Effector memory CD8-positive, alpha-beta T cell (primary cell): Measurements from ENCODE around the gene IFIT1B.

Experiments used
- ATAC-seq: fragments of 150-1000 bp; cut with Tn5 transposase; replicated peaks from 2 replicates; pipeline ENCODE4 v1.10.0; 2021; ENCODE audit warnings: mild to moderate bottlenecking, moderate library complexity
- DNase-seq, 3 experiments: peaks; one replicate each; pipeline ENCODE4 v3.0.0; 2021
- H3K27ac Mint-ChIP-seq, 2 donors: one replicate each; pipeline ENCODE4 v1.8.0; 2022; ENCODE audit warnings: mild to moderate bottlenecking in 2 of 2, mixed read lengths in 2 of 2, moderate library complexity in 2 of 2
- H3K27me3 Mint-ChIP-seq, 2 donors: one replicate each; pipeline ENCODE4 v1.8.0; 2022; ENCODE audit warnings: mixed read lengths in 2 of 2
- H3K36me3 Mint-ChIP-seq: one replicate; pipeline ENCODE4 v1.8.0; 2022; ENCODE audit warnings: mild to moderate bottlenecking, moderate library complexity, mixed read lengths; ENCODE audit not compliant: insufficient read depth
- H3K4me1 Mint-ChIP-seq, 2 donors: one replicate each; pipeline ENCODE4 v1.8.0; 2022; ENCODE audit warnings: low read depth in 2 of 2, mixed read lengths in 2 of 2
- H3K4me3 Mint-ChIP-seq, 2 donors: one replicate each; pipeline ENCODE4 v1.8.0; 2022; ENCODE audit warnings: mild to moderate bottlenecking in 2 of 2, mixed read lengths in 2 of 2, moderate library complexity in 2 of 2
- H3K9me3 Mint-ChIP-seq, 2 donors: one replicate each; pipeline ENCODE4 v1.8.0; 2022; ENCODE audit warnings: mixed read lengths in 2 of 2

IFIT1B gene

DNA sequence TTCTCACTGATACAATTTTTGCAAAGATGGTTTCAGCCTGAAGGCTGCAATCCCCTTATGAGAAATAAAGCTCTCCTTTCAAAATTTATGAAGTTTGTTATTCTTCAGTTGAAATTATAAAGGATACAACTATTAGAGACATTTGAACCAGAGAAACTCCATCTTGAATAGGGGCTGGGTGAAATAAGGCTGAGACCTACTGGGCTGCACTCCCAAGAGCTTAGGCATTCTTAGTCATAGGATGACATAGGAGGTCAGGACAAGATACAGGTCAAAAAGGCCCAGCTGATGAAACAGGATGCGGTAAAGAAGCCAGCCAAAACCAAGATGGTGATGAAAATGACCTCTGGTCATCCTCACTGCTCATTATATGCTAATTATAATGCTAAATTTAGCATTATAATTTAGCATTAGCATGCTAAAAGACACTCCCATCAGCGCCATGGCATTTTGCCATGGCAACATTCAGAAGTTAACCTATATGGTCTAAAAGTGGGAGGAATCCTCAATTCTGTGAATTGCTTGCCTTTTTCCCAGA, 22.4 kb upstream of the IFIT1B start:
- H3K4me3 Mint-ChIP-seq: no peak overlapping the region
- no peaks in the 10 kb centered on the region for H3K9me3 Mint-ChIP-seq
- peaks cover 16 to 56% of the 10 kb centered on the region in 2 donors for H3K27me3 Mint-ChIP-seq
- peaks cover 2% of the 10 kb centered on the region for H3K36me3 Mint-ChIP-seq
- no peak for ATAC-seq
- H3K27ac Mint-ChIP-seq: no peak overlapping the region
- no peak for DNase-seq
- H3K4me1 Mint-ChIP-seq: peaks cover 0 to 3% of the 10 kb centered on the region in 2 donors

DNA sequence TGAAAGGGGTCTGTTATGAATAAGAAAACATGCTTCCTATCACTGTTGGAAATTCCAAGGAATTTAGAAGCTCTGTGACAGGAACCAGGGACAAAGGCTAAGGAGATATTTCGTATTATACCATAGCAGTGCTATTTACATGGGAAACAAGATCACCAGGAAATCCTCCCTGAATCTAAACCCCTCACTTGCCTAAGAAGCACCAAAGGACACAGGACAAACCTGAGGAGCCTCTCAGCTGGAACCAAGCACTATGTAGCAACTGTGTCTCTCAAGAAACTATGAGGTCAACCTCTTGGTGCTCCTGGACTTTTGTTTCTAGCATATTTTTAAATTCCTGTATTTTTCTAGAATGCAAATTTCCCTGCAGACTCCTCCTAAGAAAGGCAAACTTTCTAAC, 20.8 kb upstream of the IFIT1B start:
- H3K27ac Mint-ChIP-seq: no peak overlapping the region
- ATAC-seq: no peak

DNA sequence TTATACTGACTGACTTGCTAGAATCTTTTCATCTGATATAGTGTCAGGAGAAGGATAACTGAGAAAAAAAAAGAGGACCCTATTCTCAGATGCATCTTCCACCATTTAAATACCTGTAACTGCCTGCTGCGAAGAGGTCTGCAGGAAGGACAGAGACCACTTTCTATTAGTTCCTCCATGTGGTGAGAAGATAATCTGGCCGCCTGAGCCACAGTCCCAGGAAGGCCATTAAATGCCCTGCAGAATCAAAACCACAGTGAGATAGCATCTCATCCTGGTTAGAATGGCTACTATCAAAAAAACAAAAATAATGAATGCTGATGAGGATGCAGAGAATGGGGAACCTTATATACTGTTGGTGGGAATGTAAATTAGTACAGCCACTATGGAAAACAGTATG, 19.9 kb upstream of the IFIT1B start:
- ATAC-seq (no peak), DNase-seq (no peak)
- Mint-ChIP-seq H3K9me3 (no peaks in the 10 kb centered on the region), H3K36me3 (peaks cover 2% of the 10 kb centered on the region), H3K4me1 (no peaks in the 10 kb centered on the region), H3K27ac (no peak overlapping the region), H3K4me3 (no peak overlapping the region), H3K27me3 (peaks cover 4 to 39% of the 10 kb centered on the region in 2 donors)

More for the DNA sequence above, 20.8 kb upstream of the IFIT1B start:
- H3K36me3 Mint-ChIP-seq: peaks cover 2% of the 10 kb centered on the region
- H3K4me3 Mint-ChIP-seq: no peak overlapping the region
- no peak for DNase-seq
- no peaks in the 10 kb centered on the region for H3K9me3 Mint-ChIP-seq
- H3K27me3 Mint-ChIP-seq: peaks cover 12 to 48% of the 10 kb centered on the region in 2 donors
- peaks cover 0 to 3% of the 10 kb centered on the region in 2 donors for H3K4me1 Mint-ChIP-seq

DNA sequence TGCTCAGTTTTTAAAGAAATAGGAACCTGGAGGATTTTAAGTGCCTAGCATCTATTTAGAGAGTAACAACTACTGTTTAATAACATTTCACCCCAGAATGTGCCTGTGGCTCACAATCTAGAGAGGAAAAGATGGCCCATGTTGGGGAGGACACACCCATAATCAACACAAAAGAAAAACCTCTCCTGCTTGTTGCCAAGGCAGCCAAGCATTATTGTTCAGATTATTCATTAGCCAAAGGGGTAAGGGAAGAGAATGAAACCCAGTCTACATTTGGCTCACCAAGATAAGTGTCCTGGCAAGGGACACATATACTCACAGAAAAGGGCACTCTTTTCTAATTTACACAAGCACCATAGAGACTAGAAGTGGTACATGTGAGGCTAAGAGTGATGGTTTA, 17.7 kb upstream of the IFIT1B start:
- DNase-seq: no peak
- Mint-ChIP-seq H3K27ac (no peak overlapping the region), H3K4me1 (no peaks in the 10 kb centered on the region), H3K36me3 (no peaks in the 10 kb centered on the region), H3K4me3 (no peak overlapping the region), H3K9me3 (no peaks in the 10 kb centered on the region), H3K27me3 (peaks cover 0 to 18% of the 10 kb centered on the region in 2 donors)
- ATAC-seq: no peak

DNA sequence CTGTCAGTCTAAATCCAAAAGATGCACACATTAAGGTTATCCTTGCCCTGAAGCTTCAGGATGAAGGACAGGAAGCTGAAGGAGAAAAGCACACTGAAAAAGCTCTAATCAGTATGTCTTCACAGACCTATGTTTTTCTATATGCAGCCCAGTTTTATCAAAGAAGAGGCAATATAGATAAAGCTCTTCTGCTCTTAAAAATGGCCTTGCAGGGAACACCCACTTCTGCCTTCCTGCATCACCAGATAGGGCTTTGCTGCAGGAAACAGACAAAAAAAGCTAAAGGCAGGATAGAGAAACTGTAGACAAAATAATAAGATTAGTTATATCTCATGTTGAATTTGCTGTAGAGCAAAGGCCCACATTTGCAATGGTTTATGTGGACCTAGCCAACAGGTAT, 14.9 kb upstream of the IFIT1B start:
- no peaks in the 10 kb centered on the region for H3K36me3 Mint-ChIP-seq
- no peak overlapping the region for H3K27ac Mint-ChIP-seq
- H3K9me3 Mint-ChIP-seq: peaks cover 0 to 1% of the 10 kb centered on the region in 2 donors
- peaks cover 0 to 11% of the 10 kb centered on the region in 2 donors for H3K27me3 Mint-ChIP-seq
- H3K4me3 Mint-ChIP-seq: no peak overlapping the region
- peaks cover 7 to 8% of the 10 kb centered on the region in 2 donors for H3K4me1 Mint-ChIP-seq
- no peak for ATAC-seq
- DNase-seq: no peak

DNA sequence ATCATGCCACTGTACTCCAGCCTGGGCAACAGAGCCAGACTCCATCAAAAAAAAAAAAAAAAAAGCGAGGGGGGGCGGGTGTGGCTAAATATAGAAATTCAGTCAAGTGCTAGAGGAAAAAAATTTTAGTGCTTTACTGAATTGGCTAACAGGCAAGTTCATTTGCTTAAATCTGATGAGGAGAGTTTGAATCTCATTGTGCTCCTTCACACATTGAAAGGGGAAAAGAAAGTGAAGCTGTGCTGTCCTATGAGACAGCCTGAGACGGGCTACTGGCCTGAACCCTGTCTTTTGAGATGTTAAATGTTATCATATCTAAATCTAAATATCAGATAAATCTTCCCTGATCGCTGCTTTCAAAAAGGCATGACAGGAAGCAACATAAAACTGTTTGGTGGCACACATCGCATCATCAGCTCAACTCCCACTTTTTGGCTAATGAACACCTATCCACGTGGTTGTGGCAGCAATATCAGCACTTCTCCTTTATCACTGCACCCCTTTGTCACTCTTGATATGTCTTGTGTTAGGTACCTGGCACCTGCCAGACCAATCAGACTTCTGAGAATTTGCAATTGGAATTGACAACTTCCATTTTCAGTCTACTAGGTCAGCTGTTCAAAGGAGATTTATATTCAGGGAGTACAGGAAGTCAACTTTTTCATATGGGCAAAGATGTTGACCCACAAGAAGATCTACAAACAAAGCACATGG, 14.0 kb upstream of the IFIT1B start:
- ATAC-seq (no peak), DNase-seq (no peak)
- Mint-ChIP-seq H3K4me1 (peaks cover 10 to 15% of the 10 kb centered on the region in 2 donors), H3K27me3 (peaks cover 0 to 11% of the 10 kb centered on the region in 2 donors), H3K27ac (no peak overlapping the region), H3K9me3 (peaks cover 0 to 1% of the 10 kb centered on the region in 2 donors), H3K4me3 (no peak overlapping the region), H3K36me3 (no peaks in the 10 kb centered on the region)

DNA sequence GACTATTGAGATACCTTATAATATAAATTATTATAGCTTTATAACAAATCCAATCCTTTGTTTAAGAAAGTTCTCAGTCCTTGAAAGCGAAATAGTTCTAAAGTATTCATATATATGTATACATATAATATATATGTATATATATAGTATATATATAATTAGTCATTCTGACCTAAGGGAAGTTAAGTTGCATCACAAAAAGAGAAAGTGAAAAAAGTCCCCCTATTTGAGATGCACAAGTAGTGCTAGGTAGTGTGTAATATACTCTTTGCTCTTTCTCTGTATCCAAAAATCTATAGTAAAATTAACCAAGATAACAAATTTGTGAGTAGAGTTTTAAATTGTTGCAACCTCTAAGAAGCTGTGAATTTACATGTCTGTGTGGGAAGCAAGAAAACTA, 13.3 kb upstream of the IFIT1B start:
- Mint-ChIP-seq H3K4me1 (peaks cover 12 to 20% of the 10 kb centered on the region in 2 donors), H3K36me3 (no peaks in the 10 kb centered on the region), H3K27me3 (peaks cover 0 to 11% of the 10 kb centered on the region in 2 donors), H3K9me3 (peaks cover 0 to 1% of the 10 kb centered on the region in 2 donors), H3K4me3 (no peak overlapping the region), H3K27ac (no peak overlapping the region)
- ATAC-seq: no peak
- no peak for DNase-seq

DNA sequence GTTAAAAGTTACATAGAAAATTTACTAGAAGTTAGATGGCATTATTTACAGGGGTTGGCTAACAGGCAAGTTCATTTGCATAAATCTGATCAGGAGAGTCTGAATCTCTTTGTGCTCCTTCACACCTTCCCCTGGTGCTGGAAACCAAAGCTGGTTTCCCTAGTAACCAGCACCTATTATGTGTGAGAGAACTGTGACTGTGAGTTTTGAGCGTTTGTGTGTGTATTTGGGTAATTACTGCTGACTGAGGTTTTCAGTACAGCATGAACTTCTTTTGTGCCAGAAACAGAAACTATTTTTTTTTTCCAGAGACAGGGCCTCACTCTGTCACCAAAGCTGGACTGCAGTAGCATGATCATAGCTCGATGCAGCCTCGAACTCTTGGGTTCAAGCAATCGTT, 10.3 kb upstream of the IFIT1B start:
- H3K9me3 Mint-ChIP-seq: peaks cover 0 to 1% of the 10 kb centered on the region in 2 donors
- peak overlapping the region in 1 of 2 donors; percentile 21 for H3K4me3 Mint-ChIP-seq
- H3K4me1 Mint-ChIP-seq: peaks cover 12 to 22% of the 10 kb centered on the region in 2 donors
- DNase-seq (peak; percentile 20 to 27 (median 24)), ATAC-seq (peak; percentile 95)
- peaks cover 9 to 12% of the 10 kb centered on the region in 2 donors for H3K27me3 Mint-ChIP-seq
- no peaks in the 10 kb centered on the region for H3K36me3 Mint-ChIP-seq
- H3K27ac Mint-ChIP-seq: peak overlapping the region; percentile 38 to 44

DNA sequence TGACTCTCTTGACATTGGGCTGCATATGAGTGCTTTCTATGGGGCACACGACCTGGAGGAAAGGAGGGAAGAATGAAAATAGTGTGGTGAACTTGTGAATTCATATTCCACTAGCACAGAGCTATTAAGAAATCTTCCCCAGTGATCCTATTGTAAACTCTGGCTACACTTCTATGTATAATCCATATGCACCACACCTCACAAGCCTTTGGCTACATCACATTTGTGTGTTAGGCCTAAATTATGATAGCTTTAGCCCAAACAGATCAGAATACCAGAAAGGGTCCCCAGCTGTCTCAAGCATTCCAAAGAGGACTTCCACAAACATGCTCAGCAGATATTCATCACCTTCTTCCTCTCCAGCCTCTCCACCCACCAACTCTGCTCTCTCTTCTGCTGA, 9.7 kb upstream of the IFIT1B start:
- Mint-ChIP-seq H3K27ac (peak overlapping the region; percentile 38 to 44), H3K27me3 (peaks cover 14 to 18% of the 10 kb centered on the region in 2 donors), H3K4me1 (peaks cover 12 to 22% of the 10 kb centered on the region in 2 donors), H3K4me3 (no peak overlapping the region), H3K9me3 (peaks cover 0 to 1% of the 10 kb centered on the region in 2 donors), H3K36me3 (no peaks in the 10 kb centered on the region)
- DNase-seq (no peak), ATAC-seq (no peak)

DNA sequence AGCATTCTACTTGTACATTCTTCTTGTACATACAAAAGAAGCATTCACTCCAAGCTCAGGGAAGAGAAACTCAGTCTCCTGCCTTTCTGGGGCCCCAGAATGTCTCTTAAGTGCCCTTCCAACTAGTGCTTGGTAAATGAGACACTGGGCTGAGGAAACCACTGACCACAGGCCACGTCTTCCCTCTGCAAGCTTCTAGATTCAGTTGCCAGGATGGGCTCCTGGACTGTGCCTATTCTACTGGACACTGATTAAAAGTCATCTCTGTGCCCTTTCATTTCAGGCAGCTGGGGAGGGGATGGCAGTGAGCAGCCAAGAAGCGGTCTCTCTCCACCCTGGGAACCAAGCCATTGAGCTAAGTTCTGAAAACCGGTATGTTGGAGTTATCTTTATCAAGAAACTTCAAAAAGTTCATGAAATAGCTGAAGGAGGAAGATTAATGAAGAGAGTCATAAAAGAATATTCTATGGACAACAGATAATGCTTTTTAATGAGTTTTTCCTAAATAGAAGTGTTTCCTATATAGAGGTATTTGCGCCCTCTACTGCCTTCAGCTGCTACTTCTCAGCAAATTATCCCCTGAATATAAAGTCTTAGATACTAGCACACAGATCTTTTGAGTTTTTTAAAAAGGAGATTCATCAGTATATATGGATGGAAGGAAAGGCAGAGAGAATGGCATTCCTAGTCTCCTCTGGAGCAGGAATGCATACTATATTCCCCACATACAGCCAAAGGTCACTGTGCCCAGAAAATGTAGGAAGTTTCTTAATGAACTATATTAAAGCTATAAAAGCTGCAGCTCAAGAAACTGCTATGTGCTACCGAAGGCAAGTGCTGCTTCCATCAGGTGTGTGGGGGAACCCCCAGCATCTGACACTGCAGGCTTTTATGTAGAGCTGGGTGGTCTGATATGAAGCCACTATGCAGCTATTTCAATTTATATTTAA, 8.4 kb upstream of the IFIT1B start:
- peaks cover 0 to 1% of the 10 kb centered on the region in 2 donors for H3K9me3 Mint-ChIP-seq
- ATAC-seq: no peak
- H3K27ac Mint-ChIP-seq: peak overlapping the region in 1 of 2 donors; percentile 51

DNA sequence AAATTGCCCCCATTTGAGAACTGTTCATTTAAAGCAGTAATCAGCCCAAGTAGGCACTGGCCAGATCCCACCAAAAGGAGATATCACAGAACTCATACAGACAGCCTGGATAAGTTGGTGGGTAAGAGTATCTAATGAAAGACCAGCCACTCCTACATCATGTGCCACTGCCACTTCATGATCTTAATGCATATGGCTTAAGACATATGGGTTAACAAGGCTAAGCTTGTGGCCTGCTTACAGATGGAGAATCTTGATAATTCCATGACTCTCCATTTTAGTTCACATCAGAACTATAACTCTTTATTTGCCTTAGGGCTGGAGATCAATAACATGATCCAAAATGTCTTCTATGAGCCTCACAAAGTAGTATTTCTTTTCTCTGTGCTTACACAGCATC, 6.8 kb upstream of the IFIT1B start:
- Mint-ChIP-seq H3K27ac (peak overlapping the region in 1 of 2 donors; percentile 62), H3K9me3 (no peaks in the 10 kb centered on the region), H3K36me3 (no peaks in the 10 kb centered on the region), H3K4me3 (no peak overlapping the region), H3K27me3 (peaks cover 19 to 20% of the 10 kb centered on the region in 2 donors), H3K4me1 (peaks cover 12 to 22% of the 10 kb centered on the region in 2 donors)
- ATAC-seq: no peak
- DNase-seq: no peak

More for the DNA sequence above, 8.4 kb upstream of the IFIT1B start:
- Mint-ChIP-seq H3K27me3 (peaks cover 19% of the 10 kb centered on the region in 2 donors), H3K4me1 (peaks cover 12 to 22% of the 10 kb centered on the region in 2 donors), H3K36me3 (no peaks in the 10 kb centered on the region), H3K4me3 (no peak overlapping the region)
- no peak for DNase-seq

DNA sequence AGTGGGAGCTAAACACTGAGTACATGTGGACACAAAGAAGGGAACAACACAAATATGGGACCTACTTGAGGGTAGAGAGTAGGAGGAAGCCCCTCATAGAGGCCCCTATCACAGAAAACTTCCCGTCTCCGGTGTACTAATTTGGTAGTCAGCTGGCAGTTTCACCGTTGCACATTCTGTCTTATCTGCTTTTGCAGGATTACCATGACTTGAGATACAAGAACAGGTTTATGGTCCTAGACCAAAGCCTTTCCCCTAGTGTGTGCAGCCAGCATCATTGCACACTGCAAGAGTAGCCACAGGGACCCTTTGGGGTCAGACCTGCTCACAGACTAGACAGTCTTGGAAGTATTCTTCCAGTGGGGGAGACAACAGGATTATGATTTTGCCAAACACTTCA, 5.9 kb upstream of the IFIT1B start:
- peaks cover 19 to 20% of the 10 kb centered on the region in 2 donors for H3K27me3 Mint-ChIP-seq
- ATAC-seq (no peak), DNase-seq (no peak)
- H3K36me3 Mint-ChIP-seq: no peaks in the 10 kb centered on the region
- no peak overlapping the region for H3K27ac Mint-ChIP-seq
- no peak overlapping the region for H3K4me3 Mint-ChIP-seq
- H3K9me3 Mint-ChIP-seq: no peaks in the 10 kb centered on the region
- peaks cover 12 to 22% of the 10 kb centered on the region in 2 donors for H3K4me1 Mint-ChIP-seq

DNA sequence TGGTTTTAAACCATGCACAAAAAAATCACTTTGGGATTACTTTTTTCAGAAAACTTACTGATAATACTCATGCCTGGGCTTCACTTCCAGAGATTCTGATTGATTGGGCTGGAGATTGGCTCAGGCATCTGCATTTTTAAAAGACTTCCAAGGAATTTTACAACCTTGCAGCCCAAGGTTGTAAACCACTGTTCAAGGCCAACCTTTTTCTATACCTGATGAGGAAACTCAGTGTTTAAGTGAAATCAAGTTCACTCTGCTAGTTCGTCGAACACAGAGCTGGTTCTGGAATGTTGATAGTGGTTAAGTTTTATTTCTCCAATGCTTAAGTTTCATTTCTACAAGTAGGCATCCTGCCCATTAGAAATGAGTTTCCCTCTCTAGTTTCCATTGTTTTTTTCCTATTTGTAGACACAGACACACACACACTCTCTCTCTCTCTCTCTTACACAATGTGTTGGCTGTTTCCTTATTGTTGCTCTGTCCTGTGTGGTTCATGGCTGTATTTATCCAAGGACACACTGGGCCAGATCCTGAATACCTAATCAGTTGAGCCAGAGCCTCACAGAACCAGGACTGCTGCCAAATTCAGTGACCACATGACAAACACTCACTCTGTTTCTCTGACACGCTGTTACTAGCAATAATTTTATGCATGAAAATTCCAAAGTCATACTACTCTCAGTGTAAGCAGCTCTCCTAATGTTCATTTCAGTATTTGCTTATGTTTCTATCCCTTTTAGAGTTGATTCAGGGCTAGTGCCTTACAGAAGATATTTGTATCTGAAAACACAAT, 3.7 kb upstream of the IFIT1B start:
- H3K4me1 Mint-ChIP-seq: peaks cover 2 to 6% of the 10 kb centered on the region in 2 donors
- ATAC-seq (no peak), DNase-seq (no peak)
- peaks cover 19 to 20% of the 10 kb centered on the region in 2 donors for H3K27me3 Mint-ChIP-seq
- H3K27ac Mint-ChIP-seq: no peak overlapping the region
- H3K36me3 Mint-ChIP-seq: no peaks in the 10 kb centered on the region
- no peak overlapping the region for H3K4me3 Mint-ChIP-seq
- no peaks in the 10 kb centered on the region for H3K9me3 Mint-ChIP-seq
